GM21528 (cell line): ENCODE measurements around the gene PHKB.

Source experiments
- ATAC-seq: cut with Tn5 transposase; IDR thresholded peaks from one replicate; pipeline ENCODE4 v1.9.1; 2021; ENCODE audit warnings: mild to moderate bottlenecking, moderate library complexity; ENCODE audit not compliant: unreplicated experiment, low FRiP score

The PHKB gene

DNA sequence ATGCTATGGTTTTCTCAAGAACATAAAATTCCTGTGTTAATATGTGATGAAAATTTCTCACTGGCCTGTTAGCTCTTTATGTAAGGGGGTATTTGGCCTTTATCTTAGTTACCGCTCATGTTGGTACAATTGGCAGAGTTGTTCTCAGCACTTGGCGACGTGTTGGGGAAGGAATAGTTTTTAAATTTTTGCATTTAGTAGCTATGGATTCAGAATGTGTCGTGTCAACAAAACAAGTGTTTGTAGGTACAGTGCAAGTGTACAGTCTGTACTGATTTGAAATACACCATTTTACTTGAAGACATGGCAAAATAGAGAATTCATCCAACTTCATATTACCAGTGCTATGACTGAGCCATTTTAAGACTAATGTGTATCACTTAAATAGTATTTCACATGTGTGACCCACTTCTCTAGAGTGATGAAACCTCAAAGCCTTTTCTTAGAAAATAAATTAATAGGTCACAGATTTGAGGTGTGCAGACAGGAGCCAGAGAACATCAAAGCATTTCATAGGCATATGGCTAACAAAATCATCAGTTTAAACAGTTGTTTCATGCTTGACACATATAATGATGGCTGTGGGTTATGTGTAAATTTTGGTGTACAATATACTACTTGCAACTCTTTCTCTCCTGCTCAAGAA lies 150.8 kb downstream of the PHKB start:
- ATAC-seq, result no peak

DNA sequence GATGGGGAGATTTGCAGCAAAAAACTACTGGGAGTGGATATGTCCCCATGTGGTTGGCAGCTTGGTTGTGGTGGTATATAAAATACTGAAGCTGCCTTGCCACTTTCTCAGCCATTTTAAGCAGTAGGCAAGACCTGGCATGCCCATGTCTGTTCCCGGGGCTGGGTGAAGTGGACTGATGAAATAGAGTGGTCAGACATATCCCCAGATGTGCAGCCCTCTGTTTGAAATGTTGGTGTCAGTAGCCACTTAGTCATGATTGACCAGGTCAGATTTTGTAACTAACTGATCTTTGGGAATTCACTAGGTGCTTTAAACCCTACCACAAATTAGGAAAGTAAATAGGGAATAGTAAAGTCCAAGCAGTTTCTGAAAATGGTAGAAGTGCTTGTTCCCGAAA lies 151.6 kb downstream of the PHKB start:
- no peak for ATAC-seq

DNA sequence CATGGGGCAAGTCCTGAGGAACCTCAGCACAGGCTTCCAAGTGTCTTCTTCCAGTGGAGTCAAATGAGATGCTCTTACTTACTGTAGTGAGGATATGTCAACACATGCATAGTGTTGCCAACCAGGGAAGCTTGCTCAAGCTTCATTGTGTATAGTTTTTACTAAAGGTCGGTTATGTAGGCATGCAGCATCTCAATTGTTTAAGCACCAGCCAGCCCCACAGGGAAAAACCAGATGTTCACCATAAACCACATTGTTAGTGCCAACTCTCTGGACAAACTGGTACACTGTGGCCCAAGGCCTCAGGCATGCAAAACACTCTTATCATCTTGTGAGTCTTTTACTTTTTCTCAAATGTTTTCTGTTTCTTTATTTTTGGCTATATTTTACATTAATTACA lies 152.1 kb downstream of the PHKB start:
- no peak for ATAC-seq

GRCh38 chr16:47617732-47618131 lies 156.6 kb downstream of the PHKB start:
- no peak for ATAC-seq

GRCh38 chr16:47622451-47623176 lies 161.5 kb downstream of the PHKB start:
- ATAC-seq, result no peak

DNA sequence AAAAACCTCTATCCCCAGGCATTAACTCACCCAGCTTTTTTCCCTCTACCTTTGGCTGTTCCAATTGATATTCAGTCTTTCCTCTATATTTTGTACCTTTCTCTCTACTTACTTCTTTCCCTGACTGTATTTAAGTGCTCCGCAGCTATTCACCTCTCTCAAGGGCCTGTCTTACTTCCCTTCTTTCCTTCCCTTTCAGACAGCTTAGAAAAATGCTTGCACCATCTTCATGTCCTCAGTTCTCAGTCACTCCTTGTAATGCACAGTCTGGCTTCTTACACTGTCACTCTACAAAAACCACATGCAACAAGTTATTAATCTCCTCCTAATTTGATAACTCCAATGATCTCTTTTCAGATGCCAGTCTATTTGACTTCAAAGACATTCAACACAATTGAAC lies 163.4 kb downstream of the PHKB start:
- ATAC-seq, result no peak

DNA sequence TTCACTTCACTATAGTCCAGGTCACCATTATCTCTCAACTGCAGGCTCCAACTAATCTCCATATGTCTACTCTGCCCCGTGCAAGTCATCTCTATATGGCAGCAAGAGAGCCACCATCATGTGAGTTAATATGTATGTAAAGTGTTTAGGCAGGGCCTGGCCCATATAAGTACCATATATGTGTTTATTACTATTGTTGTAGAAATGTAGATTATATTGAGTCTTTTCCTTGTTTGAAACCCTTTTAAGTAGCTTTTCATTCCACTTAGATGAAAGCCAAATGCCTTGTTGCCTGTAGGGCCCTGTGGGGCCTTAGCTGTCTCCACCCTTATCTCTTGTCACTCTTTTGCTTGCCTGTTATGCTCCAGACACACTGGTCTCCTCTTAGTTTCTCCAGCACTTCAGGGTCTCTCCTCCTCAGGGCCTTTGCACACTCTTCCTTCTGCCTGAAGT lies 164.0 kb downstream of the PHKB start:
- no peak for ATAC-seq

GRCh38 chr16:47626246-47626645 lies 165.1 kb downstream of the PHKB start:
- no peak for ATAC-seq

GRCh38 chr16:47627085-47627639 lies 166.0 kb downstream of the PHKB start:
- ATAC-seq, result no peak

DNA sequence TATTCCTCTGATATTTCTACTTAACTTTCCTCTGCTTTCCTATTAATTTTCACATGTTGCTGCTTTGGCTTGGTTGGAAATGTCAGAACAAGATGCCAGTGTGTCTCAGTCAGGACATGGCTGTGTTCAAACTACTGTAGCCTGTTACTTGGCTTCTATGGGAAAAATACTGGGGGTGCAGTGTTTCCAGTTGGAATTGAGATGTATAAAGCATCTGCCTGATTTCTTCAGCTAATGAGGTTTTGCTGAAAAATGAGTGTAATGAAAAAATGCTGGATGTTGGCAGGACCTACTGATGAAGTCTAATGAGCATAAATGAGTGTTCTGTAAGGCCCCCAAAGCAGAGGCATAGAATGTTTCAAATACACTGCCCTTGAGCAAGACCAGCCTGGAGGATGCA lies 166.6 kb downstream of the PHKB start:
- no peak for ATAC-seq

DNA sequence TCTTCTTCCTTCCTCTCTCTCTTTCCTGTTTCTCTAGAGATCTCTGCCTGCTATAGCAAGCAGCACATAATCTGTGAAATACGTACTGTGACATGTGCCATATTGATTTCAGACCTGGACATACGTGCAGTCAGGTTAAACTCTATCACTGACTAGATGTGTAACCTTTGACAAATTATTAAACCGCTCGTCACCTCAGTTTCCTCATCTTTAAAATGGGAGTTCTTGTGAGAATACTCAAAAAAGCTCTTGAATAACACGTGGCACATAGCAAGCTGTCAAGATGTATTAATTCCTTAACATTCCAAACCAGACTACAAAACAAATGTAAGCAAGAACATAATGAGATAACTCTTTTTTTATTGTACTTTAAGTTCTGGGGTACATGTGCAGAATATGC lies 170.0 kb downstream of the PHKB start:
- no peak for ATAC-seq

GRCh38 chr16:47634126-47634525 lies 173.0 kb downstream of the PHKB start:
- ATAC-seq, result no peak

DNA sequence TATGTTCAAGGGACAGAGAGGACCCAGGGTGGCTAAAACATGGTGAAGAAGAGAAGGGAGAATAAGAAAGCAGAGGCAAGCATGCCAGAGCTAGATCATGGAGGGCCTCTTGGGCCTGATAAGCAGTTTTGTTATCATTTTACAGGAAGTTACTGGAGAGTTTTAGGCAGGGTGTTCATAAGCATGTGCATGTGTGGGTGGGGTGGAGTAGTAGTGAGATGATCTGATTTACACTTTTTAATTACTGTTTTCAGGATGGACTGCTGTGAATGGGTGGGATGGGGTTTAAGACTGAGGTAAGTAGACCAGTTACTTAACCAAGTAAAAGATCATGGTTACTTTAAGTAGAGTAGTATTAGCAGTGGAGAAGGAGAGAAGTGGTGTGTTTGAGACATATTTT lies 173.6 kb downstream of the PHKB start:
- ATAC-seq, result no peak

- ATAC-seq, result no peak
Measured at GRCh38 chr16:47636501-47637099, 175.5 kb downstream of the PHKB start.

- ATAC-seq, result no peak
Measured at GRCh38 chr16:47638175-47638574, 177.0 kb downstream of the PHKB start.

- ATAC-seq, result no peak
Measured at GRCh38 chr16:47640661-47641060, 179.5 kb downstream of the PHKB start.

GRCh38 chr16:47643323-47644000 lies 182.3 kb downstream of the PHKB start:
- ATAC-seq, result no peak

DNA sequence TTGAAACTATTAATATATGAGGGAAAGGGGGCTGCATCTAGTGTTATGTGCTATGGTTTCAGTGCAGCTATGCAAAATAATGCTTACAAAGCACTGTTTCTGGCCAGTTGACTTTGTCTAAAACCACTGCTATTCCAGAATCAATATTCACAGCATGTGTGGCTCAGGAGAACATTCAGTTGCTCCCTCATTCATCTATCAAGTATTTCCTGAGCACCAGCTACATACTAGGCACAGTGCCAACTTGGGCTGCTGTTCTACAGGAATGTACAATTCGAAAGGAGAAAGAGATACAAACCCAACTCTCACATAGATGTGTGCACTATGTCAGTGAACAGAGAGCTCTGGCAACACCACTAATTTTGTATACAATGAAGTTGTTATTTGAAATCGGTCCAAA lies 183.0 kb downstream of the PHKB start:
- no peak for ATAC-seq

DNA sequence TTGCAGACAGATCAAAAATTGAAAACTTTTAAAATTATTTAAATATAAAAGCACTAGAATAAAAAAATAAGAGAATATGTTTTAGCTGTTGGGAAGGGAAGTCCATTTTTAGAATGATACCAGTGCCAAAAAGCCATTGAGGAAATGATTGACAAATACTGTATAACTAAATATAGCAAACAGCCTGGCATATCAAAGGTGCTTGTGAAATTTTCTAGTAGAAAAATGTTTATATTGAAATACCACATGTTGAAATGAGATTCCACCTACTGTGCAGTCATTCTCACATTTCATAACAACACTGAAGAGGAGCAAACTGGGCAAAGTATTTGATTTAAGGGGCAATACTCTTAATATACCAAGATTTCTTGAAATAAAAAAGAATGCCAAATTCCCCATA lies 183.5 kb downstream of the PHKB start:
- no peak for ATAC-seq

GRCh38 chr16:47646914-47647313 lies 185.8 kb downstream of the PHKB start:
- ATAC-seq, result no peak

- no peak for ATAC-seq
Measured at GRCh38 chr16:47657032-47657431, 195.9 kb downstream of the PHKB start.
